Activated CD4-positive, alpha-beta T cell treated with anti-CD3 and anti-CD28 coated beads, Interleukin-2, amount 50 U/mL, for 4 hours (primary cell): ENCODE measurements around the gene SORL1.
A peak's percentile ranks its signal among the peaks of the same experiment; 100 is the strongest.
"Not testable (repeated sequence)": the region's sequence is repeated elsewhere in the genome, so short reads cannot be mapped to it uniquely, and the experiment has no call there.

ENCODE experiments used
- DNase-seq, 2 experiments: peaks; one replicate each; pipeline ENCODE4 v3.0.0-alpha.2; 2020

Gene SORL1

GRCh38 chr11:121634889-121635288 is 182.8 kb downstream of the SORL1 start:
- DNase-seq, result no peak

DNA sequence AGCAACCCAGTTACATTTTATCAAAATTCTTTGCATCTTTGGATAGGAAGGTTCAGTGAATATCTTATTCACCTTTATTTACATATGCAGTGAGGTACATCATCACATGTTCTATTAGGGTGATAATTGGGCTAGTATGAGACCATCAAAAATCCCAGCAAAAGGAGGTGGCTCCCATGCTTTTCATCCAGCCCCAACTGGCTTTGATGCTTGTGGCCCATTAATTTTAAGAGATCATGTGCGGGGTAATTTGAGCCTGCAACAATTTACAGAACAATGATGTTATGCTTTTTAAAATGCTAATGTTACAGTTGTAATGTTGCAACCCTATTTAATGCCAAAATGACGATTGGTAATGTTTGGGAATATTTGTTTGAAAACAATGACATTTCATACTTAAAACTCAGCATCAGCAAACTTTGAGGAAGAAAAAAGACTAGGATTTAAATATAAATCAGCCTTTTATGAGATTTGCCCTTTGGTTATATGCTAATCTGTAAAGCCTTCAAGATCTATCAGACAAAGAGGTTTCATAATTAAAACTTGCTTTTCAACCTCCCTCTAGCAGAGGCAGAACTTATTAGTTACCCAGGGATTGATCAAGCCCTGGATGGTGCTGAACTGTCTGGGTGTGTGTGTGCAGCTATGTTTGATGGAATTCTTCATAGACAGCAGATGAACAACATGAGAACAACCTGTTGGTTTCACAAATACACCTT is 184.1 kb downstream of the SORL1 start:
- DNase-seq, result no peak

DNA sequence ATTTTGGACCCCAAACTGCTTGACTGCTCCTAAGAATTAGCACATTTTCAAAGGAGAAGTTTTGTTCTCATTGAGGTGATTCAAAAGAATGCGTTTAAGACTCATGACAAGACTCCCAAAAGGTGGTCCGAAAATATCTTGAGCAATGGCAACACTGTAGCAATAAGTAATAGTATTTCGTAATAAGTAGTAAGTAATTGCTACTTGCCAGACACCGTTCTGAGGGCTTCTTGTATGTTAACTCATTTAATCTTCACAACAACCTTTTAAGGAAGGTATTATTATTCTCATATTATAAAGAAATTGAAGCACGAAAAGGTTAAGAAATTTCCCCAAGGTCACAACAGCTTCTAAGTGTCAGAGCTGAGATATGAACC is 184.7 kb downstream of the SORL1 start:
- no peak for DNase-seq

GRCh38 chr11:121637587-121637986 is 185.5 kb downstream of the SORL1 start:
- not testable (repeated sequence) for DNase-seq

GRCh38 chr11:121643479-121644186 is 191.5 kb downstream of the SORL1 start:
- DNase-seq, result no peak

DNA sequence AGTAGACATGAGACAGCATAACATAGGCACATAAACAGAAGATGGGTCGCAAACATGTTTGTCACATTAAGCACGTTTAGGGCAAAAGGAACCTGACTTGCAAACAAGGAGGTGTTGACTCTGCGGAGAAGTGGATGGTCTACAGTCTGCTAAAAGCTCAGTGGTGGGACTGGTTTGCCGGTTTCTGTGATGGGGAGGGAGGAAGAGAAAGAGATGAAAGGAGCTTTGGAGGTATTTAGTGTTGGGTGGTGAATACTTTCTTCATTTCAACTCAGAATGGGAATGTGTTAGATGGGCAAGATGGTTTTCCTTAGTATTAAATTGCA is 192.0 kb downstream of the SORL1 start:
- no peak for DNase-seq

GRCh38 chr11:121645001-121645400 is 192.9 kb downstream of the SORL1 start:
- DNase-seq, result no peak

- no peak for DNase-seq
Observed at GRCh38 chr11:121645596-121645995, 193.5 kb downstream of the SORL1 start.

DNA sequence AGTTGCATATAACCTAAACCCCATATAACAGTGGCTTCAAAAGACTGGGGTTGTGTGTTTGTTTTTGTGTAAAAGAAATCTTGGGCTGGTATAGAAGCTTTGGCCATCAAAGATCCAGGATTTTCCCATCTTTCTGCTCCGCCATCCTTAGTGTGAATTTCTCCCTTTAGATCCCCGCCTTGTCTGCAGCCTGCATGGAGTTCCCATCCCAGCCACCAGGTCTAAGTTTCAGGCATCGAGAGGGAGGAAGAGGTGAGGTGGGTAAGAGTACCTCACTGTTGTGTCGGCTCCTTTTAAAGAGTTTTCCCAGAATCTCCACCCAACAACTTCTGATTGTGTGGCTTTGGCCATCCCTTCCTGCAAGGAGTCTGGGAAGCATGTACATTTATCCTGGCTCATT is 196.2 kb downstream of the SORL1 start:
- DNase-seq, result no peak

DNA sequence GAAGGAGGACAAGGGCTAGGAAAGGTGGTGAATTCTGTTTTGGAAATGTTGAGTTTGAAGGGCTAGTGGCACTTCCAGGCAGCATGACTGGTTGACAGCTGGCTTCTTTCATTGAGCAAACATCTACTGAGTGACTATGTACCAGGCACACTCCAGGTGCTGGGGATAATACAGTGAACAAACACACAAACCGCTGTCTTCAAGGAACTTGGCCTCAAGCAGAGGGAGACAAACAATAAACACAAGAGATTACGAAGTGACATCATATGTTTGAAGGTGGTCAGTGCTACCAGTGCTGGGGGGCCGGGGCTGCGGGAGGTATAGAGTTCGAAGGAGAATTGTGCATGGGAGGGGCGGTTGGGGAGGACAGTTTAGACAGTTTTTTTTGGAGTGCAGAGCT is 197.7 kb downstream of the SORL1 start:
- DNase-seq, result no peak

GRCh38 chr11:121650351-121651256 is 198.5 kb downstream of the SORL1 start:
- DNase-seq, result no peak

DNA sequence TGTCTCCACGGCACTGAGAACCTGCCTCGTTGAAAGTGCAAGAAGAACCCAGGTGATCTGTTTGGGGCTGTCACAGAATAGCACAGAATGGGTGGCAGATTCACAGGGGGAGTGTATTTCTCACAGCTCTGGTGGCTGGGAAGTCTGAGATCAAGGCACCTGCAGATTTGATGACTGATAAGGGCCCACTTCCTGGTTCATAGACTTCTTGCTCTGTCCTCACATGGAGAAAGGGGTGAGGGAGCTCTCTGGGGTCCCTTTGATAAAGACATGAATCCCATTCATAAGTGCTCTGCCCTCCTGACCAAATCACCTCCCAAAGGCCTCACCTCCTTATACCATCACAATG is 199.1 kb downstream of the SORL1 start:
- DNase-seq, result no peak

- no peak for DNase-seq
Observed at GRCh38 chr11:121652971-121653370, 200.9 kb downstream of the SORL1 start.

- DNase-seq, result no peak
Observed at GRCh38 chr11:121654259-121654842, 202.2 kb downstream of the SORL1 start.

DNA sequence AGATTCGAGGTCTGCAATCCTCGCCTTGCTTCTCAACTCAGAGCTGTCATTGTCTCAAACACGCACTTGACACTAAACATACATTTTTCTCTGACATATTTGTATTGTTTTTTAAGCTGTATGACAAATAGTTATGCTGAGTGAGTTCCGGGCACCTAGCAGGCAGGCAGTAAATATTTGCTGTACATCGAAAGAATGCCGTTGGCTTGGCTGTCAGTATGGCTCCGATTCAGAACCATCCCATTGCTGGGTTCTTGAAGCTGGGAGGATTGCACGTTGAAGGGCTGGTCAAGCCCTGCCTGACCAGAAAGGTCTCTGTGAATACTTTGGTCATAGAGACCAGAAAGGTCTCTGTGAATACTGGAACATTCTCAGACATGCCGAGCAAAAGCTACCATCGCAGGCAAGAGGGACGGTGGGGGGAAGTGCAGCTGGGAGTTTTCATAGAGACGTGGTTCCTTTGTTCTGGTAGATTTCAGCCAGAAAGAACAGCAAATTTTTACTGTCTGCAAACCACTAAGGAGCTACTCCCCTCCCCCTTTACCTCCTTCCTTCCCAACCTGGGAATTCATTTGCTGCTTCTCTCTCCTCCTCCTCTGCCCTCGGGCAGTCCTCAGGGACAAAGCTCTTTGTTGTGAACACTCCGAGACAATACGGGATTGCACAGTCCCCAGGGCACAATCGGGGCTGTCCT is 202.9 kb downstream of the SORL1 start:
- no peak for DNase-seq

GRCh38 chr11:121655537-121656327 is 203.6 kb downstream of the SORL1 start:
- peak; percentile 64 to 68 for DNase-seq

DNA sequence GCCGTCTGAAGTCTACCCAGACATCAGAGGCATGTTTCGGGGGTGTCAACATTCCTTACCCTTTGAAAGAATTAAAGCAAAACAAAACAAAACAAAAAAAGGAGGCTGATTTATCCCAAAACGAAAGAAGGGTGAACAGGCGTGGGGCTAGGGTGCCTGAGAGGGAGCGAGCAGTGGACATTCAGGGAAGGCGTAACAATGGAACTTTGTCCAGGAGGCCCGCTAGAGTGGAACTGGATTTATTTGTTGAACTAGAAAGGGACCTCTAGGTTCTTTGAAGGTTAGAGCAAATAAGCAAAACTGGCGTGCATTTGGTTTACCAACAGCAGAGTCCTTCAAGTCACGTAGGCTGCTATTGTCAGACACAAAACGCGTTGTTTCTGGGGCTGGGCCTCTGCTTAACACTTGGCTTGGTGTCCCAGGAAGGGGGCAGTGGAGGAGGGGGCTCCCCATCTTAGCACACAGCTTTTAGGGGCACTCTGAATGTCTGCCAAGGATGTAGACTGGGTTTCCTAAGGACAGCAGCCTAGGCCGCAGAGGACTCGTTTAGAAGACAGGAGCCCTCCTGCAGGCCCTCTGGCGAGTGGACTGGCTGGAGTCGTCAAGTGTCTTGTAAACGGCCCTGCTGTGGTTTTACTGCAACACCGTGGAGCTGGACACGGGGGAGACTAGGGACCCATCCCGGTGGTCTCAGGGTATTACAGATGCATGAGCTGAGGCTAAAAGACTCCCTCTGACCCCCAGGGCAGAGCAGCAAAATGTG is 204.4 kb downstream of the SORL1 start:
- no peak for DNase-seq

GRCh38 chr11:121657146-121657545 is 205.0 kb downstream of the SORL1 start:
- no peak for DNase-seq

DNA sequence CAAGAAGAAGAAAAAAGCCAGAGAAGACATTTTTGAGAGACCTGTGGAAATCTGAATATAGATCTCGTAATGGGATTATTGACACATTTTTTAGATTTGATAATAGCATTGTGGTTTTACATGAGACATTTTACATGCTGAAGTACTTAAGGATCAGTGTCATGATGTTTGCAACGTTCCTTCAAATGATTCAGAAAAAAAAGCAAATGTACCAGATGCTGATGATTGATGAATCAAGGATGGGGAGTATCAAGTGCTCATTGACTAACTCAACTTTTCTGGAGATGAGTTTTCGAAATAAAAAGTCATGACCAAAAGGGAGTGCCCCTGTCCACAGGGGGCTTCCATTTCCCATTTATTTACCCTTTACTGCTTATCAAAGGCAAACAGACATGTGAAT is 207.7 kb downstream of the SORL1 start:
- no peak for DNase-seq

GRCh38 chr11:121661880-121662486 is 209.9 kb downstream of the SORL1 start:
- DNase-seq, result no peak

GRCh38 chr11:121664144-121664543 is 212.0 kb downstream of the SORL1 start:
- DNase-seq, result no peak
